K562 (cell line): ENCODE data around the gene IL11. TPM values are rescaled to one million over a fixed set of nuclear protein-coding genes. Genes with fewer than 3 reads are reported as not detected.

Experiments
- CC2D1A ChIP-seq: fragments of 450-650 bp; IDR thresholded peaks from 2 replicates; pipeline ENCODE4 v1.6.1; 2017; ENCODE audit warnings: mild to moderate bottlenecking
- CCAR2 ChIP-seq: fragments of 200-400 bp; formaldehyde crosslinking; IDR thresholded peaks from 2 replicates; pipeline ENCODE4 v1.6.1; 2017; ENCODE audit warnings: mild to moderate bottlenecking, low read depth, low read length
- E2F1 ChIP-seq: sonication (generic); formaldehyde crosslinking; IDR thresholded peaks from 2 replicates; pipeline ENCODE4 v1.8.1; 2023; ENCODE audit warnings: mild to moderate bottlenecking, missing genetic modification reagents, moderate library complexity
- ESRRA ChIP-seq: fragments of 450-650 bp; IDR thresholded peaks from 2 replicates; pipeline ENCODE4 v1.6.1; 2014; ENCODE audit warnings: low read depth, mild to moderate bottlenecking, moderate library complexity, borderline replicate concordance
- FOXA1 ChIP-seq: fragments of 450-650 bp; IDR thresholded peaks from 2 replicates; pipeline ENCODE4 v1.6.1; 2016; ENCODE audit warnings: mild to moderate bottlenecking, borderline replicate concordance
- IRF2 ChIP-seq: sonication (generic); formaldehyde crosslinking; IDR thresholded peaks from 2 replicates; pipeline ENCODE4 v1.8.1; 2022; ENCODE audit warnings: mild to moderate bottlenecking, missing genetic modification reagents
- NELFE ChIP-seq: IDR thresholded peaks from 2 replicates; pipeline ENCODE4 v1.6.1; 2011; ENCODE audit warnings: mild to moderate bottlenecking; ENCODE audit not compliant: insufficient read depth, insufficient read length
- NFATC3 ChIP-seq: fragments of 450-650 bp; IDR thresholded peaks from 2 replicates; pipeline ENCODE4 v1.6.1; 2017; ENCODE audit warnings: mild to moderate bottlenecking
- NFYB ChIP-seq: IDR thresholded peaks from 2 replicates; pipeline ENCODE4 v1.6.1; 2011; ENCODE audit warnings: mild to moderate bottlenecking, moderate library complexity; ENCODE audit not compliant: insufficient read length; ENCODE audit errors: extremely low read depth
- PTBP1 ChIP-seq: fragments of 200-400 bp; formaldehyde crosslinking; IDR thresholded peaks from 2 replicates; pipeline ENCODE4 v1.6.1; 2017; ENCODE audit warnings: low read depth, low read length
- RB1 ChIP-seq: fragments of 450-650 bp; IDR thresholded peaks from 2 replicates; pipeline ENCODE4 v1.6.1; 2017; ENCODE audit warnings: low read depth, mild to moderate bottlenecking
- RBM15 ChIP-seq: fragments of 200-400 bp; formaldehyde crosslinking; IDR thresholded peaks from 2 replicates; pipeline ENCODE4 v1.6.1; 2018; ENCODE audit warnings: mild to moderate bottlenecking, low read length, moderate library complexity; ENCODE audit not compliant: insufficient read depth
- SMC3 ChIP-seq: conservative IDR thresholded peaks from 2 replicates; pipeline ENCODE4 v1.6.1; 2011; ENCODE audit warnings: low read depth, low read length, improper control_type of control experiment; ENCODE audit not compliant: insufficient read depth
- TAL1 ChIP-seq: fragments of 450-650 bp; IDR thresholded peaks from 2 replicates; pipeline ENCODE4 v1.6.1; 2016; ENCODE audit warnings: mild to moderate bottlenecking
- TEAD4 ChIP-seq, 2 experiments: sonication (generic) in 1 of 2; formaldehyde crosslinking in 1 of 2; IDR thresholded peaks; 2 replicates each; pipeline versions ENCODE4 v1.6.1 to v1.8.0; 2012 to 2022; ENCODE audit warnings: borderline replicate concordance in 1 of 2, inconsistent platforms in 1 of 2, low read length in 1 of 2, mild to moderate bottlenecking in 1 of 2, missing genetic modification reagents in 1 of 2
- THRB ChIP-seq: fragments of 450-650 bp; formaldehyde crosslinking; conservative IDR thresholded peaks from 2 replicates; pipeline ENCODE4 v1.4.0; 2022; ENCODE audit warnings: mild to moderate bottlenecking, missing genetic modification characterization
- TRIM25 ChIP-seq: fragments of 450-650 bp; IDR thresholded peaks from 2 replicates; pipeline ENCODE4 v1.7.0; 2016; ENCODE audit warnings: borderline replicate concordance
- ZBTB9 ChIP-seq: fragments of 450-650 bp; formaldehyde crosslinking; IDR thresholded peaks from 2 replicates; pipeline ENCODE4 v1.4.0; 2020; ENCODE audit warnings: mild to moderate bottlenecking, moderate library complexity
- ZHX1 ChIP-seq: fragments of 150-350 bp; conservative IDR thresholded peaks from 2 replicates; pipeline ENCODE4 v1.6.1; 2014; ENCODE audit warnings: low read length
- ZKSCAN3 ChIP-seq: fragments of 250-450 bp; sonication (Bioruptor Pico); IDR thresholded peaks from 2 replicates; pipeline ENCODE4 v1.4.0; 2020
- polyA plus RNA-seq, 8 experiments: library from polyadenylated mRNA; depleted of rRNA in 4 of 8; stranded (reverse) in 5 of 8; unstranded in 3 of 8; fragments of >200 nt; fragmentation: Nextera tagmentation in 2 of 8; fragmentation: Illumina TruSeq in 1 of 8; extraction: Ambion mirVana in 2 of 8; extraction: Trizol in 1 of 8; gene quantifications; 2 replicates each; pipeline versions ENCODE4 v1.2.1 to v1.2.3, GENCODE V29; 2011 to 2014; ENCODE audit warnings: inconsistent platforms in 1 of 8, missing spikeins in 1 of 8
- total RNA-seq, 7 experiments: library from RNA; depleted of rRNA in 6 of 7; stranded (reverse); fragments of >200 nt in 6 of 7; fragmentation: Illumina TruSeq in 2 of 7; extraction: Trizol in 2 of 7; gene quantifications; 2 replicates each; pipeline versions ENCODE4 v1.2.1 to v1.2.3, GENCODE V29; 2011 to 2021; ENCODE audit warnings: low replicate concordance in 1 of 7

Gene IL11
- total and polyA plus RNA-seq, 9 of the 15 experiments (the other 6 are each of a cell fraction or from before 2014, with no cell fraction given), result 0.04 to 0.42 (median 0.06) TPM; not detected in 6

GRCh38 chr19:55339105-55339888 is 31.0 kb downstream of the IL11 start, which contains the start of gene KMT5C (continued):
- TF ChIP-seq ZHX1 (no peak), RBM15 (no peak), PTBP1 (no peak), ZKSCAN3 (CRISPR knock-in tag) (no peak), ZBTB9 (CRISPR knock-in tag) (no peak), IRF2 (CRISPR knock-in tag) (no peak), THRB (no peak), NELFE (no peak), TEAD4 (IDR thresholded peaks at IDR 0.05; ENCODE audit: low read length) (no peak), TEAD4 (CRISPR knock-in tag; IDR thresholded peaks at IDR 0.05; ENCODE audit: borderline replicate concordance) (no peak), NFYB (peak; percentile 92), NFATC3 (no peak), FOXA1 (no peak), RB1 (peak; percentile 79; the same call in 1 of the 2 replicates), CC2D1A (no peak), TAL1 (no peak), ESRRA (peak; percentile 10; the same call in 1 of the 2 replicates), CCAR2 (no peak), E2F1 (CRISPR knock-in tag) (peak; percentile 93), TRIM25 (no peak), SMC3 (peak; percentile 39; the same call in 1 of the 2 replicates)
